IMR-90 (cell line): ENCODE data around the gene BRAF. TPM values are rescaled to one million over a fixed set of nuclear protein-coding genes. Genes with fewer than 3 reads are reported as not detected.
A peak's percentile ranks its signal among the peaks of the same experiment; 100 is the strongest.

Experiments used
- ATAC-seq: fragments of 200-7000 bp; cut with Tn5 transposase; 2 replicates; pipeline ENCODE4 v1.9.1; 2020; ENCODE audit warnings: low read depth, mild to moderate bottlenecking, moderate library complexity
- BruUV-seq: library from RNA; stranded (reverse); fragments of 400-500 nt; replicated peaks from 2 replicates; lab custom pipeline; 2021; lab: Mats Ljungman, UMichigan
- CTCF ChIA-PET: fragments of 300-600 bp; formaldehyde crosslinking; extraction: SDS; loops from one replicate; lab custom pipeline; 2021; ENCODE audit warnings: antibody characterized with exemption; lab: Yijun Ruan, JAX
- POLR2A ChIA-PET: fragments of 300-600 bp; sonication (Branson Sonifier 250); formaldehyde crosslinking; loops from one replicate; lab custom pipeline; 2022; ENCODE audit warnings: antibody characterized with exemption; ENCODE audit not compliant: unreplicated experiment; lab: Charles Lee
- DNase-seq: peaks from one replicate; pipeline ENCODE4 v3.0.0; 2013
- H2AFZ ChIP-seq: replicated peaks from 2 replicates; pipeline ENCODE3; 2013; ENCODE audit warnings: low read length, mild to moderate bottlenecking; ENCODE audit not compliant: poor library complexity
- H2AK5ac ChIP-seq: 2 replicates; pipeline ENCODE4 v1.6.1; 2013; ENCODE audit warnings: low read depth, low read length, inconsistent platforms
- H2AK9ac ChIP-seq: replicated peaks from 2 replicates; pipeline ENCODE3; 2013; ENCODE audit warnings: mild to moderate bottlenecking, low read depth, low read length, moderate library complexity; ENCODE audit not compliant: poor library complexity
- H2BK120ac ChIP-seq: 2 replicates; pipeline ENCODE4 v1.6.1; 2013; ENCODE audit warnings: low read depth, low read length, inconsistent platforms
- H2BK15ac ChIP-seq: 3 replicates; pipeline ENCODE4 v1.6.1; 2013; ENCODE audit warnings: low read depth, low read length, inconsistent platforms
- H2BK20ac ChIP-seq: 2 replicates; pipeline ENCODE4 v1.6.1; 2013; ENCODE audit warnings: low read depth, mild to moderate bottlenecking, inconsistent platforms, low read length, moderate library complexity
- H2BK5ac ChIP-seq: 2 replicates; pipeline ENCODE4 v1.6.1; 2013; ENCODE audit warnings: mild to moderate bottlenecking, low read depth, low read length, inconsistent platforms; ENCODE audit not compliant: poor library complexity, severe bottlenecking
- H3K14ac ChIP-seq: replicated peaks from 2 replicates; pipeline ENCODE4 v1.6.1; 2013; ENCODE audit warnings: low read depth, low read length, inconsistent platforms
- H3K18ac ChIP-seq: 2 replicates; pipeline ENCODE4 v1.6.1; 2013; ENCODE audit warnings: low read depth, low read length, control low read depth
- H3K23ac ChIP-seq: 2 replicates; pipeline ENCODE4 v1.6.1; 2013; ENCODE audit warnings: low read depth, low read length, inconsistent platforms
- H3K27ac ChIP-seq: 2 replicates; pipeline ENCODE4 v1.5.1; 2013; ENCODE audit warnings: mild to moderate bottlenecking, control low read depth, low read length; ENCODE audit not compliant: insufficient read depth
- H3K27me3 ChIP-seq: 2 replicates; pipeline ENCODE4 v1.6.1; 2013; ENCODE audit warnings: low read length; ENCODE audit not compliant: control insufficient read depth, insufficient read depth
- H3K36me3 ChIP-seq: 2 replicates; pipeline ENCODE4 v1.6.1; 2013; ENCODE audit warnings: low read length, mixed read lengths; ENCODE audit not compliant: control insufficient read depth, insufficient read depth
- H3K4ac ChIP-seq: 2 replicates; pipeline ENCODE4 v1.6.1; 2013; ENCODE audit warnings: low read depth, low read length, inconsistent platforms
- H3K4me1 ChIP-seq: 2 replicates; pipeline ENCODE4 v1.6.1; 2013; ENCODE audit warnings: low read length, mixed read lengths; ENCODE audit not compliant: control insufficient read depth, insufficient read depth
- H3K4me2 ChIP-seq: 2 replicates; pipeline ENCODE4 v1.6.1; 2013; ENCODE audit warnings: low read depth, mild to moderate bottlenecking, control low read depth, low read length, moderate library complexity
- H3K4me3 ChIP-seq: 2 replicates; pipeline ENCODE4 v1.5.1; 2013; ENCODE audit warnings: low read depth, mild to moderate bottlenecking, control low read depth, low read length, moderate library complexity; ENCODE audit not compliant: insufficient read depth
- H3K56ac ChIP-seq: 2 replicates; pipeline ENCODE4 v1.6.1; 2013; ENCODE audit warnings: low read length, inconsistent platforms; ENCODE audit not compliant: insufficient read depth; ENCODE audit errors: extremely low read depth
- H3K79me1 ChIP-seq, 2 experiments: 2 replicates each; pipeline ENCODE4 v1.6.1; 2013; ENCODE audit warnings: low read length in 2 of 2, inconsistent platforms in 1 of 2, low read depth in 1 of 2
- H3K9ac ChIP-seq: 2 replicates; pipeline ENCODE4 v1.6.1; 2013; ENCODE audit warnings: low read depth, low read length, control low read depth
- H3K9me1 ChIP-seq: 2 replicates; pipeline ENCODE4 v1.6.1; 2013; ENCODE audit warnings: low read length, inconsistent platforms; ENCODE audit not compliant: insufficient read depth
- H3K9me3 ChIP-seq: 2 replicates; pipeline ENCODE4 v1.6.1; 2013; ENCODE audit warnings: low read length; ENCODE audit not compliant: control insufficient read depth, insufficient read depth
- H4K20me1 ChIP-seq: 2 replicates; pipeline ENCODE4 v1.6.1; 2013; ENCODE audit warnings: low read length, inconsistent platforms; ENCODE audit not compliant: insufficient read depth
- H4K5ac ChIP-seq: 2 replicates; pipeline ENCODE4 v1.6.1; 2013; ENCODE audit warnings: mild to moderate bottlenecking, low read depth, low read length, control low read depth
- H4K8ac ChIP-seq, 2 experiments: 2 replicates each; pipeline ENCODE4 v1.6.1; 2013; ENCODE audit warnings: low read depth in 2 of 2, low read length in 2 of 2, control low read depth in 1 of 2, inconsistent platforms in 1 of 2
- H4K91ac ChIP-seq: 2 replicates; pipeline ENCODE4 v1.6.1; 2013; ENCODE audit warnings: low read depth, low read length, inconsistent platforms; ENCODE audit not compliant: insufficient read depth
- BHLHE40 ChIP-seq: fragments of 150-350 bp; IDR thresholded peaks from 2 replicates; pipeline ENCODE4 v1.6.1; 2016; ENCODE audit warnings: mild to moderate bottlenecking, low read depth, low read length
- CEBPB ChIP-seq: IDR thresholded peaks from 2 replicates; pipeline ENCODE4 v1.6.1; 2012; ENCODE audit warnings: low read depth, low read length, improper control_type of control experiment
- CHD1 ChIP-seq: IDR thresholded peaks from 2 replicates; pipeline ENCODE4 v1.6.1; 2012; ENCODE audit warnings: low read depth, low read length, improper control_type of control experiment
- FOS ChIP-seq: fragments of 150-350 bp; IDR thresholded peaks from 2 replicates; pipeline ENCODE4 v1.6.1; 2016; ENCODE audit warnings: low read depth, low read length
- MAFK ChIP-seq: IDR thresholded peaks from 2 replicates; pipeline ENCODE4 v1.6.1; 2012; ENCODE audit warnings: low read depth, low read length, improper control_type of control experiment
- MAZ ChIP-seq: IDR thresholded peaks from 2 replicates; pipeline ENCODE4 v1.6.1; 2012; ENCODE audit warnings: low read depth, mild to moderate bottlenecking, low read length, improper control_type of control experiment, moderate library complexity, borderline replicate concordance
- MXI1 ChIP-seq: IDR thresholded peaks from 2 replicates; pipeline ENCODE4 v1.6.1; 2012; ENCODE audit warnings: low read depth, mild to moderate bottlenecking, low read length, moderate library complexity, borderline replicate concordance
- NFE2L2 ChIP-seq: fragments of 150-350 bp; IDR thresholded peaks from 2 replicates; pipeline ENCODE4 v1.6.1; 2016; ENCODE audit warnings: low read depth, mild to moderate bottlenecking, low read length
- POLR2A ChIP-seq: IDR thresholded peaks from 2 replicates; pipeline ENCODE4 v1.6.1; 2012; ENCODE audit warnings: mild to moderate bottlenecking, low read depth, low read length
- RAD21 ChIP-seq: IDR thresholded peaks from 2 replicates; pipeline ENCODE4 v1.6.1; 2012; ENCODE audit warnings: low read length, improper control_type of control experiment
- RCOR1 ChIP-seq: IDR thresholded peaks from 2 replicates; pipeline ENCODE4 v1.6.1; 2012; ENCODE audit warnings: mild to moderate bottlenecking, low read length, improper control_type of control experiment; ENCODE audit not compliant: insufficient replicate concordance
- RFX5 ChIP-seq: IDR thresholded peaks from 2 replicates; pipeline ENCODE4 v1.8.0; 2012; ENCODE audit warnings: low read depth, mild to moderate bottlenecking, low read length, moderate library complexity
- SMC3 ChIP-seq: fragments of 150-350 bp; IDR thresholded peaks from 2 replicates; pipeline ENCODE4 v1.6.1; 2016; ENCODE audit warnings: low read depth, mild to moderate bottlenecking, antibody characterized with exemption, low read length, moderate library complexity
- WGBS, 2 experiments: methylation state at CpG; one replicate each; pipeline versions ENCODE4 v1.1.5 to v1.1.7; 2013; ENCODE audit warnings: missing lambda C conversion rate in 2 of 2; ENCODE audit not compliant: insufficient read length in 1 of 2; ENCODE audit errors: extremely low coverage in 2 of 2; 5-methylcytosine and 5-hydroxymethylcytosine counted together
- dilution Hi-C: fragments of 300-500 bp; cut with HindIII; formaldehyde crosslinking; loops from one replicate; pipeline ENCODE4 v1.14.3; 2018; ENCODE audit warnings: low sequenced_read_pairs; ENCODE audit not compliant: unreplicated experiment
- in situ Hi-C: fragments of 300-500 bp; cut with MboI; formaldehyde crosslinking; loops from 3 replicates; pipeline ENCODE4 v1.14.3; 2019; ENCODE audit warnings: low sequenced_read_pairs, inconsistent platforms, mixed read lengths
- intact Hi-C: fragments of 100-400 bp; cut with micrococcal nuclease; formaldehyde crosslinking; loops from 2 replicates; pipeline ENCODE4 v1.10.0; 2022
- polyA plus RNA-seq, 3 experiments: library from polyadenylated mRNA; depleted of rRNA; stranded (reverse); fragments of >200 nt; gene quantifications; 2 replicates each; pipeline ENCODE4 v1.2.3, GENCODE V29; 2012; ENCODE audit warnings: low replicate concordance in 1 of 3
- total RNA-seq: library from RNA; depleted of rRNA; stranded (reverse); fragments of >200 nt; gene quantifications from 2 replicates; pipeline ENCODE4 v1.2.3, GENCODE V29; 2012
- TF ChIP-seq, protein P1 (sequence below): fragments of 150-350 bp; IDR thresholded peaks from 2 replicates; pipeline ENCODE4 v1.6.1; 2017; ENCODE audit warnings: mild to moderate bottlenecking, antibody characterized with exemption, low read length, low read depth
- TF ChIP-seq, protein P2 (sequence below): fragments of 150-350 bp; IDR thresholded peaks from 2 replicates; pipeline ENCODE4 v1.6.1; 2016; ENCODE audit warnings: low read depth, mild to moderate bottlenecking, low read length, moderate library complexity, borderline replicate concordance

The BRAF gene
- total and polyA plus RNA-seq, 2 of the 4 experiments (the other 2 are of a cell fraction), result 5.7 to 12.9 TPM

DNA sequence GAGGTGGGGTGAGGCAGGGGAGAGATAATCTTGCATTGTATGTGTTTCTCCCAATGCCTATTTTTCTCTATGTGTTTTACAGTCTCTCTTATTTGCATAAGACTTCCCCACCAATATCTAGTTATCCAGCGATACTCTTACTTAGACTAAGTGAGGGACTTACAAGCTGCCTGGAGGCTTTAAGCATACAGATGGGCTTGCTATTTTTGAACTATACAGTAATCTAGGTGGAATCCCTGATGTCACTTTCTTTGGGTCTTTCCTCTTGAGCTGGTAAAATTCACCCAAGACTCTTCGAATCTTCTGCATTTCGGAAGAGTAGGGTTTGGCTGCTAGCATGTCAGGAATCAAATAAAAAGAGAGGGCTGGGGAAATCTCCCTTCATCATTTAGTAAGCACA lies 151.6 kb downstream of the BRAF start:
- in situ Hi-C loops (no loop called here), dilution Hi-C loops (no loop called here), intact Hi-C loops (no loop called here)
- no peaks in the 10 kb centered on the region for H3K9me1 ChIP-seq
- no peak overlapping the region for H4K8ac ChIP-seq
- H3K9me3 ChIP-seq, result no peaks in the 10 kb centered on the region
- no peak overlapping the region for H2AK9ac ChIP-seq
- no peak overlapping the region for H3K18ac ChIP-seq
- DNase-seq (peak; percentile 29), ATAC-seq (no peak)
- H3K56ac ChIP-seq, result no peak overlapping the region
- H2BK5ac ChIP-seq, result no peak overlapping the region
- H3K9ac ChIP-seq, result no peak overlapping the region
- no peak overlapping the region for H3K4me3 ChIP-seq
- peaks cover 11% of the 10 kb centered on the region for H3K36me3 ChIP-seq
- TF ChIP-seq, protein P1, sequence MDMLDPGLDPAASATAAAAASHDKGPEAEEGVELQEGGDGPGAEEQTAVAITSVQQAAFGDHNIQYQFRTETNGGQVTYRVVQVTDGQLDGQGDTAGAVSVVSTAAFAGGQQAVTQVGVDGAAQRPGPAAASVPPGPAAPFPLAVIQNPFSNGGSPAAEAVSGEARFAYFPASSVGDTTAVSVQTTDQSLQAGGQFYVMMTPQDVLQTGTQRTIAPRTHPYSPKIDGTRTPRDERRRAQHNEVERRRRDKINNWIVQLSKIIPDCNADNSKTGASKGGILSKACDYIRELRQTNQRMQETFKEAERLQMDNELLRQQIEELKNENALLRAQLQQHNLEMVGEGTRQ, result no peak
- TF ChIP-seq FOS (no peak), RAD21 (no peak), BHLHE40 (no peak), MAZ (no peak), MAFK (no peak), NFE2L2 (no peak), POLR2A (no peak), RCOR1 (no peak), CHD1 (no peak), MXI1 (no peak), CEBPB (no peak), SMC3 (no peak), RFX5 (no peak)
- TF ChIP-seq, protein P2, sequence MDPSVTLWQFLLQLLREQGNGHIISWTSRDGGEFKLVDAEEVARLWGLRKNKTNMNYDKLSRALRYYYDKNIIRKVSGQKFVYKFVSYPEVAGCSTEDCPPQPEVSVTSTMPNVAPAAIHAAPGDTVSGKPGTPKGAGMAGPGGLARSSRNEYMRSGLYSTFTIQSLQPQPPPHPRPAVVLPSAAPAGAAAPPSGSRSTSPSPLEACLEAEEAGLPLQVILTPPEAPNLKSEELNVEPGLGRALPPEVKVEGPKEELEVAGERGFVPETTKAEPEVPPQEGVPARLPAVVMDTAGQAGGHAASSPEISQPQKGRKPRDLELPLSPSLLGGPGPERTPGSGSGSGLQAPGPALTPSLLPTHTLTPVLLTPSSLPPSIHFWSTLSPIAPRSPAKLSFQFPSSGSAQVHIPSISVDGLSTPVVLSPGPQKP, result no peak
- POLR2A ChIA-PET, result no interaction called here
- no TSS peak for BruUV-seq
- H2BK20ac ChIP-seq, result no peak overlapping the region
- H3K23ac ChIP-seq, result no peak overlapping the region
- CTCF ChIA-PET, result no interaction called here
- H3K4me1 ChIP-seq, result no peaks in the 10 kb centered on the region
- H3K4me2 ChIP-seq, result no peak overlapping the region
- H4K5ac ChIP-seq, result no peak overlapping the region
- no peak overlapping the region for H2AFZ ChIP-seq
- H3K79me1 ChIP-seq, result peaks cover 0 to 3% of the 10 kb centered on the region in 2 experiments; a peak in 1 of 4 replicates
- no peak overlapping the region for H3K4ac ChIP-seq
- no peak overlapping the region for H4K91ac ChIP-seq
- no peaks in the 10 kb centered on the region for H4K20me1 ChIP-seq
- no peak overlapping the region for H2AK5ac ChIP-seq
- H3K27me3 ChIP-seq, result no peaks in the 10 kb centered on the region
- H2BK120ac ChIP-seq, result no peak overlapping the region
- no peak overlapping the region for H3K27ac ChIP-seq
- no peak overlapping the region for H3K14ac ChIP-seq
- WGBS, 2 experiments, result no CpG with 5 or more reads among the region's 3 CpGs
- H2BK15ac ChIP-seq, result no peak overlapping the region
